HUES64 (cell line): ENCODE results near the gene HOPX. TPM values are rescaled to one million over a fixed set of nuclear protein-coding genes. Genes with fewer than 3 reads are reported as not detected.
"Not testable (repeated sequence)": the region's sequence is repeated elsewhere in the genome, so short reads cannot be mapped to it uniquely, and the experiment has no call there.

Source experiments
- H3K27ac ChIP-seq: 2 replicates; pipeline ENCODE4 v1.7.0; 2013; ENCODE audit warnings: low read depth, low read length, inconsistent platforms
- H3K27me3 ChIP-seq: 2 replicates; pipeline ENCODE4 v1.6.1; 2013; ENCODE audit warnings: mild to moderate bottlenecking, low read length; ENCODE audit not compliant: insufficient read depth
- H3K36me3 ChIP-seq: 2 replicates; pipeline ENCODE4 v1.6.1; 2013; ENCODE audit warnings: mild to moderate bottlenecking, low read length; ENCODE audit not compliant: insufficient read depth
- H3K4me1 ChIP-seq: 2 replicates; pipeline ENCODE4 v1.6.1; 2013; ENCODE audit warnings: mild to moderate bottlenecking, low read length, moderate library complexity; ENCODE audit not compliant: insufficient read depth
- H3K4me3 ChIP-seq: 2 replicates; pipeline ENCODE4 v1.5.1; 2013; ENCODE audit warnings: mild to moderate bottlenecking, low read length, moderate library complexity
- H3K9ac ChIP-seq: 2 replicates; pipeline ENCODE4 v1.6.1; 2013; ENCODE audit warnings: mild to moderate bottlenecking, low read depth, low read length
- H3K9me3 ChIP-seq: 2 replicates; pipeline ENCODE4 v1.6.1; 2013; ENCODE audit warnings: low read depth, low read length; ENCODE audit not compliant: insufficient read depth
- WGBS: fragments of 150-250, 120-280 bp; methylation state at CpG from one replicate; pipeline ENCODE4 v1.1.7; 2013; ENCODE audit warnings: missing lambda C conversion rate; 5-methylcytosine and 5-hydroxymethylcytosine counted together
- polyA plus RNA-seq, 2 experiments: library from polyadenylated mRNA; stranded (reverse); fragments of 50-300 nt; gene quantifications; one replicate each; pipeline ENCODE4 v1.2.3, GENCODE V29; 2013

The HOPX gene
- polyA plus RNA-seq (2013, experiment 1 of 2) = 0.50 TPM
- polyA plus RNA-seq (2013, experiment 2 of 2) = 0.76 TPM

DNA sequence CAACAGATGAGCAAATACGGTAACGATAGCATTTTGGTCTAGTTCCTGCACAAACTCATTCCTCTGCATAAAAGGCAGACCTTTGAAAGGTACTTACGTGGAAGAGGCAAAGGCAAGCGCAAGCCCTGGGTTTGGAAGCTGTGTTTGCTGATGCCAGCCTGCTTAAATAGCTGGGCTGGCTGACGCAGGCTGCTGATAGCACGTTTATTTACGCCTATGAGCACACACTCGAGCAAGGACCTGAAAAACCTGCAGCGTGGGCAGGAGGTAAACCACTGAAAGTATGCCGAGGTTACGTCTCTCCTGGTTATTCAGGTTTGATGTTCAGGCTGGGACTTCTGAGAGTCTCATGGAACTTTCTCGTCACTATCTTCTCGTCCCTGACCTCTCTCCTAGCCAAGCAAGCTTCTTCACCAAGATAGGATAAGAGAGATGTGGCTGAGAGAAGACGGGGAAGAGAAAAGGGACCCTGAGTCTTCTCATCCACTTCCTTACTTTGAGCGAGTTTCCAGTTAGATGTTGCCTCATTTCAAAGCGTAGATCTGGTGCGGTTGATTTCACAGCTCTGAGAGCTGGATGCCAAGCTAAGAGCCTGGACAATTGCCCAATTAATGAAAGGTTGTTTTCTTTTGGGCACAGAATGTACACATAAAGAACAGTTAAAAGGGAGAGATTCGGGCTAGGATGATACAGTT, at the start of gene HOPX:
Gene HOPX, minus strand, starts transcription at position 139 of the 695 bp plus-strand sequence. CDS start 23,480 bp downstream, outside the sequence.
- H3K27ac ChIP-seq = no peak within 1 kb of the TSS
- H3K9me3 ChIP-seq = no peaks in the 10 kb centered on the region
- H3K27me3 ChIP-seq = no peaks in the 10 kb centered on the region
- WGBS = 72% methylated on average over 16 of the region's 18 CpGs
- no peak within 1 kb of the TSS for H3K4me3 ChIP-seq
- H3K36me3 ChIP-seq = no peaks in the 10 kb centered on the region
- no peak within 1 kb of the TSS for H3K9ac ChIP-seq
- H3K4me1 ChIP-seq = peaks cover 13% of the 10 kb centered on the region

- WGBS = 92% methylated on average over 5 of the region's 5 CpGs
- Histone ChIP-seq H3K27ac (no peak overlapping the region), H3K4me1 (no peaks in the 10 kb centered on the region; the same call in 1 of the 2 replicates), H3K36me3 (no peaks in the 10 kb centered on the region), H3K9ac (no peak overlapping the region), H3K9me3 (no peaks in the 10 kb centered on the region), H3K4me3 (no peak overlapping the region), H3K27me3 (no peaks in the 10 kb centered on the region; the same call in 1 of the 2 replicates)
Observed at GRCh38 chr4:56730097-56730496, 49.0 kb upstream of the HOPX start.

DNA sequence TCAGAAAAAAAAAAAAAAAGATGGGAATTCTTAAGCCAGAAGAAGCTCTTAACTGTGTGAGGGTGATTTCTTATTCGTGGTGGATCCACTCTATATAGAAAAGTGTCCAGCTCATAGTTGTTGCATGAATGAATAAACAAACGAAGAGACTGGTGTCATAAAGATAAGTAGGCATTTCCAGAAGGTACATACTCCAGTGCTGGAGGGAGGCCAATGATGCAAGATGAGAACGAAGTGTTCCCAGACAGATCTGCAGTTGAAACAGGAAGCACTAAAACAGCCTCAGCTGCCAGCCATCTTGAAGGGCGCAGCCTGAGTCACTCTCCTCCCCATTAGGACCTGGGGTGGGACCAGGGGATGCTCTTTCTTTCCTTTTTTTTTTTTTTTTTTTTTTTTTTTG, 47.4 kb upstream of the HOPX start:
- no peaks in the 10 kb centered on the region for H3K27me3 ChIP-seq
- H3K4me1 ChIP-seq = no peaks in the 10 kb centered on the region; the same call in 1 of the 2 replicates
- no peaks in the 10 kb centered on the region for H3K9me3 ChIP-seq
- no peak overlapping the region for H3K27ac ChIP-seq
- 92% methylated on average over 4 of the region's 4 CpGs for WGBS
- H3K9ac ChIP-seq = no peak overlapping the region
- H3K36me3 ChIP-seq = no peaks in the 10 kb centered on the region
- H3K4me3 ChIP-seq = no peak overlapping the region

- Histone ChIP-seq H3K4me3 (no peak overlapping the region), H3K27ac (no peak overlapping the region), H3K9me3 (no peaks in the 10 kb centered on the region), H3K9ac (no peak overlapping the region), H3K4me1 (no peaks in the 10 kb centered on the region; the same call in 1 of the 2 replicates), H3K36me3 (no peaks in the 10 kb centered on the region), H3K27me3 (no peaks in the 10 kb centered on the region)
- 74% methylated on average over 4 of the region's 4 CpGs for WGBS
Observed at GRCh38 chr4:56727150-56727549, 46.1 kb upstream of the HOPX start.

DNA sequence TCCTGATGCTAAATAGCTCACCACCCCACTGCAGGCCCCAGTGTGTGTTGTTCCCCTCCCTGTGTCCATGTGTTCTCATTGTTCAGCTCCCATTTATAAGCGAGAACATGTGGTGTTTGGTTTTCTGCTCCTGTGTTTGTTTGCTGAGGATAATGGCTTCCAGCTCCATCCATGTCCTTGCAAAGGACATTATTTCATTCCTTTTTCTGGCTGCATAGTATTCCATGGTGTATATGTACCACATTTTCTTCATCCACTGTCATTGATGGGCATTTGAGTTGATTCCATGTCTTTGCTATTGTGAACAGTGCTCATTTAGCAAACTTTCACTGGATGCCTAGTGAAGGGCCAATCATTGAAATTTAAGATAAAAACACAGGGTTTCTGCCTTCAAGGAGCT, 45.5 kb upstream of the HOPX start:
- H3K4me1 ChIP-seq, H3K27ac ChIP-seq, H3K4me3 ChIP-seq, H3K9me3 ChIP-seq, H3K9ac ChIP-seq, H3K36me3 ChIP-seq, H3K27me3 ChIP-seq: not testable (repeated sequence)
- no CpG with 5 or more reads among the region's 1 CpG for WGBS

DNA sequence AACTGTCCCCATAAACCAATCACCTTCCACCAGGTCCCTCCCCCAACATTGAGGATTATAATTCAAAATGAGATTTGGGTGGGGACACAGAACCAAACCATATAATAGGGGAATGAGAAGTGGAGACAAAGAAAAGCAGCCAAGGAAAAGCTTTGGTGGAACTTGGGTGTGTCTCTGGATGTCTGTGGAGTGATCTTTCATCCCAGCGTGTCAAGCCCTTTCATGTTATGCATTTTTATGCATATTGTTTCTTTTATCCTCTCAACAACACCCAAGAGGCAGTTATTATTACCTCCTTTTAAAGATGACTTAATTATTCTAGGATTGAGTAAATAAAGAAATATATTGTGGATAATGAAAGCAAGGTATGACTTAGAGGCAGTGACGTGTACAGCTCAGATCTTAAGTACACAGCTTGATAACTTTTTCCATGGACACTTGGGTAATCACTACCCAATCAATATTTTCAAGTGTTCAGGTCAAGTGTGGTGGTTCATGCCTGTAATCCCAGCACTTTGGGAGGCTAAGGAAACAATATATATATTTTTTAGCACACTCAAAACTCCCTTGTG, 42.6 kb upstream of the HOPX start:
- 89% methylated on average over 1 of the region's 2 CpGs for WGBS
- Histone ChIP-seq H3K27ac (no peak overlapping the region), H3K27me3 (no peaks in the 10 kb centered on the region), H3K9ac (no peak overlapping the region), H3K9me3 (no peaks in the 10 kb centered on the region), H3K4me1 (no peaks in the 10 kb centered on the region), H3K4me3 (no peak overlapping the region), H3K36me3 (no peaks in the 10 kb centered on the region)

GRCh38 chr4:56723201-56723605, 42.1 kb upstream of the HOPX start:
- Histone ChIP-seq H3K4me3 (no peak overlapping the region), H3K27me3 (no peaks in the 10 kb centered on the region), H3K9me3 (no peaks in the 10 kb centered on the region), H3K36me3 (no peaks in the 10 kb centered on the region), H3K9ac (no peak overlapping the region), H3K4me1 (no peaks in the 10 kb centered on the region), H3K27ac (no peak overlapping the region)
- 83% methylated on average over 5 of the region's 5 CpGs for WGBS

- Histone ChIP-seq H3K9ac (no peak overlapping the region), H3K9me3 (peaks cover 21% of the 10 kb centered on the region), H3K36me3 (no peaks in the 10 kb centered on the region), H3K27ac (no peak overlapping the region), H3K4me1 (no peaks in the 10 kb centered on the region), H3K4me3 (no peak overlapping the region), H3K27me3 (no peaks in the 10 kb centered on the region)
- WGBS = 91% methylated on average over 1 of the region's 1 CpG
Observed at GRCh38 chr4:56708146-56708545, 27.1 kb upstream of the HOPX start.

- no peak overlapping the region for H3K27ac ChIP-seq
- H3K27me3 ChIP-seq = no peaks in the 10 kb centered on the region
- no peaks in the 10 kb centered on the region for H3K36me3 ChIP-seq
- no peak overlapping the region for H3K9ac ChIP-seq
- peaks cover 8% of the 10 kb centered on the region for H3K4me1 ChIP-seq
- H3K9me3 ChIP-seq = 0 out of 2 replicates have a peak, but pooled peaks cover 3% of the 10 kb centered on the region
- H3K4me3 ChIP-seq = no peak overlapping the region
Observed at GRCh38 chr4:56705966-56706365, 24.9 kb upstream of the HOPX start.

DNA sequence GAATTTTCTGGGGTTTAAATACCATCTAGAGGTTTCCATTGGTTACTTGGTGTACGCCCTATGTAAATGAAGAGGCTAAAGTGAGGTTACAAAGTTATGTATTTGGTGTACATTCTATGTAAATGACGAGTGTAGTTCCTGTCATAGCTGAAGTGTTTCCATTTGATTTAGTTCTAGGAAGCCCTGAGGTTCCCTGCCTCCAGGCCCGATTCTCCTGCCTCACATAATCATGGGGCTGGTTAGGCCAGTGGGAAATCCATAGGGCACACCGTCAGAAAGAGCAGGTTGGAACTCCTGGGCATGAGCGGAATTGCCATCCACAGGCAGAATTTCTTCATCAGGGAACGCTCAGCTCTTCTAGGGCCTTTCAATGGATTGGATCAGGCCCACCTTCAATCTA, 24.2 kb upstream of the HOPX start:
- peaks cover 10% of the 10 kb centered on the region for H3K4me1 ChIP-seq
- H3K36me3 ChIP-seq = no peaks in the 10 kb centered on the region
- no peak overlapping the region for H3K4me3 ChIP-seq
- H3K27ac ChIP-seq = no peak overlapping the region
- no peak overlapping the region for H3K9ac ChIP-seq
- 0 out of 2 replicates have a peak, but pooled peaks cover 3% of the 10 kb centered on the region for H3K9me3 ChIP-seq
- WGBS = 94% methylated on average over 6 of the region's 6 CpGs
- H3K27me3 ChIP-seq = no peaks in the 10 kb centered on the region

DNA sequence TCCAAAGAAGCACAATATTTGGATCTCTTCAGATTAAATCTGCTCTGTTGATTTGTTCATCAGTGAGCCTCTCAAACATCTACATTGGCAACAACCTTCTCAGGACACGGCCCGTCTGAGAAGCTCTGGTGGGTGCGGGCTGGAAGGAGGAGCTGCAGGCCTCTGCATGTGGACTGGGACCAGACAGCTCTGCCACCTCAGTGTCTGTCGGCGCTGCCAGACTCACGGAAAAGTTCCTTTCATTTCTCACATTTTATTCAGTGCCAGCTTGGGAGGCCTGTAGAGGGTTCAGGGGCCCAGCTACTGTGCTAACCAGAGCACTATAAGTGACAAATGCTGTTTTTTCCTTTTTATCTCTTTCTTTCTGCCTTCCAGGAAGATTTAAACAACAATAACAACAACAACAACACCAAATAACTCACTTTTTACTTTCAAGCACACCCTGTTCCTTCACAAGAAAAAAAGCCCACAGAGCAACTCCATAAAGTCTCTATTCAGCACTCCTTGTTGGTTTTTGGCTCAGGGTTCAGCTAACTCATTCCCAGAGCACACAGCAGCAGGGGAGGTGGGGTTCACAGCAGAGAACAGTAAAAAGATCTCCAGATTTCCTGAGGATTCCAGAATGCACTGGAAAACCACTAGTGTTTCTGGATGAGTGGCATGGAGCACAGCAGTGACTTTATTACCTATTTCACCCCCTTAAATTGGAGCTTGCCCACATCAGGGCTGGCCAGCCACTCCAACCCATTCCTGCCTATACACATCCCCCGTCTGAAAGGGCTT, 23.2 kb upstream of the HOPX start:
- peaks cover 10% of the 10 kb centered on the region for H3K4me1 ChIP-seq
- H3K9ac ChIP-seq = no peak overlapping the region
- H3K36me3 ChIP-seq = no peaks in the 10 kb centered on the region
- no peak overlapping the region for H3K4me3 ChIP-seq
- no peaks in the 10 kb centered on the region for H3K27me3 ChIP-seq
- no peak overlapping the region for H3K27ac ChIP-seq
- H3K9me3 ChIP-seq = 0 out of 2 replicates have a peak, but pooled peaks cover 3% of the 10 kb centered on the region
- WGBS = 79% methylated on average over 7 of the region's 7 CpGs
